HG03571 (cell line): ENCODE data around the gene NCBP2L.
A peak's percentile ranks its signal among the peaks of the same experiment; 100 is the strongest.

Source experiments
- ATAC-seq: cut with Tn5 transposase; IDR thresholded peaks from one replicate; pipeline ENCODE4 v1.9.1; 2021; ENCODE audit not compliant: unreplicated experiment

NCBP2L gene

GRCh38 chrX:107752043-107752442, 25.5 kb upstream of the NCBP2L start:
- ATAC-seq: no peak

DNA sequence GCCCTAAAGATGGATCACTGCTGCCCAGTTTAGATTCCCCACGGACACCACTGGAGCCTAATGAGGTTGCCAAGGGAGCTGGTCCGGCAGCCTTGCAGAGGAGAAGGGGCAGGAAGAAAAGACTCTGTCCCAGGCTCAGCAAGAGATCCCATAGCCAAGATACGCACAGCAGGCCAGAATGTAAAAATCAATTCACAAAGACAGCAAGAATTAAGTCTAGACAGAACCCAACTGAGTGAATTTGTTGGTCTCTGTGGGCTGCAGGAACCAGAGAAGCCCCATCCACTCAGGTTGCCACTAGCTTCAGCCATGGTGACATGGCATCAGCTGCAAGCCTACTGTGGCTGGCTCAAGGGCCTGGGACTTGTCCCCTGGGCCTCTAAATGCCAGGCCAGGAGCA, 24.8 kb upstream of the NCBP2L start:
- ATAC-seq: no peak

DNA sequence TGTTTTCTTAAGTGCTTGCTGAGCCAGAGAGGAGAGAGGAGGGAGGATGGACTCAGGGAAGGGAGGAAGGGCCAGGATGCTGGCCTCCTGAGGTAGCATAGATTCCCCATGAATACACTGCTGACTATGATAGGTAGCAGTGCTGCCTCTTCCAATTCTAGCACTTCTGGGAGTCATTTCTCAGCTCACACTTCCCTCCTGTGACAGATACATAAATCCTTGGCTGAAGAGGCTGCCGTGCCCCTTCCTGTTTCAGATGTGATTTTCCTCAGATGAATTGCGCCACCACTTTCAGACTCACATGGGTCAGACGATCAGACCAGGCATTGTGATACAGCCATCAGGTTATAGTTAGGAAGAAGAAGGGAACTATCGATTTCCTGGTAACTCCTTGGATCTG, 24.3 kb upstream of the NCBP2L start:
- ATAC-seq: no peak

GRCh38 chrX:107755721-107756120, 21.8 kb upstream of the NCBP2L start:
- no peak for ATAC-seq

DNA sequence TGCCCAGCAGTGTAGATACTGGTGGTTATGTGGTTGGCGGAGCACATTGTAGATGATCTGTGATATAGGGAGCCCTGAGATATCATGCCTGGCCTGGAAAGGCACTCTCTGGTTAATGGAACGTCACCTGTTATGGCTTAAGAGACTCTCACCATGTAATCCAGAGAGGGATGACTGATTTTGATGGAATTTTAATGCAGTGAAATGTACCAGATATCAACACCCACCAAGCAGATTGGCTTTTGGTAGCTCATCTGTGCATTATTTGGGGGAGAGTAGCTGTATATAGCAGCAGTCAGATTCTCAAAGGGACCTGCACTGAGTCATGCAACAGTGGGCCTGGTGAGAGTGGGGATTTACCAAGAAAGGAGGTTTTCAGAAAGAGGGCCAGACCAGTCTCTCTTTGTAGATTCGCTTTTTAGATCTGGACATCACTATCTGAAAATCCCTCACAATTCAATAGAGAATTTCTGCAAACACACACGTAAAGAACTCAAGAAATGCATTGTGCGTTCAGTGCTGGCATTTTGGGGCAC, 19.2 kb upstream of the NCBP2L start:
- no peak for ATAC-seq

GRCh38 chrX:107760304-107761077, 17.0 kb upstream of the NCBP2L start:
- no peak for ATAC-seq

DNA sequence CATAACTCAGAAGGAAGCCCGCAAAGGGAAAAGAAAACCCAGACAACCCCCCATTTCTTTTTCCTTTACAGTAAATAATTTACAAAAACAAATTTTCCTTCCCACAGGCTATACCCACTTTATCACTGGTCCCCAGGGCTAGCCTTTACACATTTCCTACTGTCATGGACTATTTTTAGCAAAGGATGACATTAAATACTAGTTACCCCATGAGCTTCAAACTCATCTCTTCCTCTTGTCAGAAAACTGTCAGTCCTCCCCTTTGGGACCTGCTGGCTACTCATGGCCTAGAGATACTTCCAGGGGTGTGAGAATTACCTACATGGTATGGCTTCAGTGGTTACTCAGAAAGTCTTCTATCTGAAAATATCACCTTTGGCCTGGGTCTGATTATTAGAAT, 13.9 kb upstream of the NCBP2L start:
- no peak for ATAC-seq

- ATAC-seq: no peak
These were observed 12.5 kb upstream of the NCBP2L start for GRCh38 chrX:107764845-107765608.

DNA sequence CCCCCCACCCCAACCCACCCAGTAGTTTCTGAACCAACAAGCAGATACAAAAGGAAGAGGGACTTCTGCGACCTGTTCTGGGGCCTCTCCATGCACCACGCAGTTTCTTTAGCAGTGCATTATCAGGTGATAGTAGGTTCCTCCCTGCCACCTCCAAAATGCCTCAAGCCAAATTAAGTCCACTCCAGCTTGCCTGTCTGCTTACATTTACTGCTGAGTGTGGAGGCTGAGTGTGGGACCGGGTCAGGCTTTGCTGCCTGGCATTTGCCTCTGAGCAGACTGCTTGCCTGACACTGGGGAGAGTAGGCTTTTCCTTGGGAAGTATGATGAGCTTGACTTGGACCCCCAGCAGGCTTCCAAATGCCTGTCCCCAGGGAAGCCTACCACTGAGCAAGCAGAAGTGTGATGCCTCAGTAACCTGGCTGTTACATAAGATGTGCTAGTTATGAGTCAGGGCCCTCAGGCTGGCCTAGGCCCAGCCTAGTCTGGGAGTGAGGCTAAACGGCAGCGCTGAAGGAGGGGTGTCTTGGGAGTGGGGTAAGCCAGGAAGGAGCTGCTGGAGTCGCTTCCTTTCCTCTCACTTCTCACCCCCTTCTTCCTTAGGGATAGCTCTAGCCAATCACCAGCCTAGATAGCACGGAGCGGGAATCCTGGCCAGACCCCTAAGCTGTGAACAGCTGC, 10.9 kb upstream of the NCBP2L start:
- no peak for ATAC-seq

GRCh38 chrX:107768051-107768450, 9.5 kb upstream of the NCBP2L start:
- ATAC-seq: no peak

DNA sequence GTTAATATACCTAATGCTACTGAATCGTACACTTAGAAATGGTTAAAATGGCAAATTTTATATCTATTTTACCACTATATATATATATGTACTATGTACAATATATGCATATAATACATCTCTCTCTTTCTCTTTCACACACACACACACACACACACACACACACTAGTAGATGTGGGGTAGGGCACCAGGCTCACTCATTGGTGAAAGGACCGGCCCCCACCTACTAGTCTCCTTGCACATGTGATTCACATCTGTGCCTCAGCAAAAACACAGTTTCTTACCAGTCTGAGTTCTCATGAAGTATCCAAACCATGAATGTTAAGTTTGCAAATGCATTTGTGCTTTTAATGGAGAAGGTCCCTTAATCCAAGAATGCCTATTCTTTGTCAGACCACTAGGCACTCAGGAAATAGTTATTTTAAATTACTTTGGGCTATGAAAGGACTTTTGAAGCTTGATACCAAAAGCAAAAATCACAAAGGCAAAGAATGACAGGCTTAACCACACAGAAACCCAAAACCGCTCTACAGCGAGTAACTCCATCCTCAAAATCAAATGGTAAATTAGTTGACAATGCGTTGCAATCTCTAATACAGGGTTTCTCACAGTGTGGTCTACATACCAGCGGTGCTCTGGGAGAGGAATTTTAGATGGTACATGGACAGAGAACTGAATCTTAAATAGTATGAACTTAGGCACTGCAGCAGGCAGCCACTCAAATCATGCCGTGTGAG, 7.8 kb upstream of the NCBP2L start:
- ATAC-seq: no peak

DNA sequence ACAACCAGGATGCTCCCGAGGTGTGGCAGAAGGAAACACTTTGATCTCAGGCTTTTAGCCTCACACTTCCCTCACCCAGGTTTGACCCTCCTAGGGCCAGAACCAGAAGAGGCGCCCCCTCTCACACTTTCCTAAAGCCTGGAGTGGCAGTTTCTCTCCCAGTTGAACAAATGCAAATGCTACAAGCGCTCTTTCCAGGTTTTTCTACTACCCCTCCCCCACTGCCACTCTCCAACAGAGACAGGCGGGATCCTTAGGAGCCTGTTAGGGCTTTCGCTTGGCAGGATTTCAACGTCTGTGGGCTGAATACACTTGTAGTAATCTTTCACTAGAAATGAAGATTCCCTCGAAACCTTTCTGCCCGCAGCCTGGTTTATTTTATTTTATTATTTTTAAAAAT, 4.3 kb upstream of the NCBP2L start:
- ATAC-seq: no peak

- ATAC-seq: no peak
These were observed 3.6 kb upstream of the NCBP2L start for GRCh38 chrX:107773906-107774435.

- peak; percentile 31 for ATAC-seq
These were observed 2.4 kb upstream of the NCBP2L start for GRCh38 chrX:107775000-107775733.

DNA sequence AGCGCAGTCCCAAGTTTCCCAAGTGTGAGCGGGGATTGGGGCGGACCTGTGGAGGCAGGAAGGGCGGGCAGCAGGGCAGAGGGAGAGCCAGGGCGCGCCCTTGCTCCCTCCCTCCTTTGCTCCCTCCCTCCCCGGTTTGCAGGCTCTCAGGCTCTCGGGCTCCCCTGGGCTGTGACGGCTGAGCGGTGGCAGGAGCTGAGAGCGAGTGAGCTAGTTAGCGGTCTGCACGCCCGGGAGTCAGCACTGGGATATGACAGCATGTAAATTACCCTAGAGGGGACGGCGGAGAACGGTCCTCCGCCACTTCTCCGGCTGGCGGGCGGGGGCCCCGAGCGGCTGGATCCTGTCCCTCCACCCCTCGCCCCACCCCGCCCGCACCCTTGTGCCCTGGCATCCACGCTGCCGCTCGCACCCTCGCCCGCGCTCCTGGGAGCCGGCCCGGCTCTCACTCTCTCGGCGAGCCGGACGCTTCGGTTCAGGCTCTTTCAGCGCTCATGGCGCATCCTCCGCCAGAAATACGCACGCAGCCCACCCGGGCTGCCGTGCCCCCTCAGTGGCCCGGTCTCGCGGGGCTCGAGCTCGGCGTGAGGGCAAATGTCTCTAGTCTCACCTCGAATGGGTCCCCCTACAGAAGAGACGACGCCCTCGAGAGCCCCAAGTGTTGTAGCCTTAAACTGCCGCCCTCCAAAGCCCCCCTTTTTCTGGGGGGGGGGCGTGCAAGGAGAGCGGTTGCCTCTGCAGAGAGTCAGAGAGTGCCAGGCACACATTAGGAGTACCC, 1.6 kb upstream of the NCBP2L start, which contains the start of gene TSC22D3:
TSS of gene TSC22D3 (minus strand) at position 54 of the 778 bp plus-strand sequence. CDS start 368 bp downstream, outside the sequence.
- peak; percentile 91 for ATAC-seq

GRCh38 chrX:107776649-107777535, 641 bp upstream of the NCBP2L start:
- ATAC-seq: peak; percentile 75

GRCh38 chrX:107780525-107780924, 3.0 kb downstream of the NCBP2L start:
- no peak for ATAC-seq

DNA sequence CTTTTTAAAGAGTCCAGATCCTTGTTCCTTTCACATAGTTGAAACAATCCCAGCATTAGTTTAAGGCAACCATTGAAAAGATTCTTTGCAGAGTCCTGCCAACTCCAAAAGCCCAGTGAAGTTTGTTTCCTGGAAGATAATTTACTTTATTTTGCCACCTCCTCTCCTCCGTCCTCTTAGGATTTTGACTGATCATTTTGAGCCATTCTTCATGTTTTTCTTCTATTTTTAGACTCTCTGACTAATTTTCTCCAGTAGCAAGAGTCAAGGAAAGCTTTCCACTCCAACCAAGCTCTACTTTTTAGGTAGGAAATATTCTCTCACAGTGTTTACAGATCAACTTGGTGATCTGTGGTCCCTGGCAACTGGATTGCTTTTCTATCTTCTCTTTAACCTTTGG, 10.3 kb downstream of the NCBP2L start:
- no peak for ATAC-seq
